HG02884 (cell line): Measurements from ENCODE around the gene TAS1R1.

Experiments
- ATAC-seq: cut with Tn5 transposase; IDR thresholded peaks from one replicate; pipeline ENCODE4 v1.9.1; 2021; ENCODE audit warnings: mild to moderate bottlenecking, moderate library complexity; ENCODE audit not compliant: unreplicated experiment

TAS1R1 gene

DNA sequence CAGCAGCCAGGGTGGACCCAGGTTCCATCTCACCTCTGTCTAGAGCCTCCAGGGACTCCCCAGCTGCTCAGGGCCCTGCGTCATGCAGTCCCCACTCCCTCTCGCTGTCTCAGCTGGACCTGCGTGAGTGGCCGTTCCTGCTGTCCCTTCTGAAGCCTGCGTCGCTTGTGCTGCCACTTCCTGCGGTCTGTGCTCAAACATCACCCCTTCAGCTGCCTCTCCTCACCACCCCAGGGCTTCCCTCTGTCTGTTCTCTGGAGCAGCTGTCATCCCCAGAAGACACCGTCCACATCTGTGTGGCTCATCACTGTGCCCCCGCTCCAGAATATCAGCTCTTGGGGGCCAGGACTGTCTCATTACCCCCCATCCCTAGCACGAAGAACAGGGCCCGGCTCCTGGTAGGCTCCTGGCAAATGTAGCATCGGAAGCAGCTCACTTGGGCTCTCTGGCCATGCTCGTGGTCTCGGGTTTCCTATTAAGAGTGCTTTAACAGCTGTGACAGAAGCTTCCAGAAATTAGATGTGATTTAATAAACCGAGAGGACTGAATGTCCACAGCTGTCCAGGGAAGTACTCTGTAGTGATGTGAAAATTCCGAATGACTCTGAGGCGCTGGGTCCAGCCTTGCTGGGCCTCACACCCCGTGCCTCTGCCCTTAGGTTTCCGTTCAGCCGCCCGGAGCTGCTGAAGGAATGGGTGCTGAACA is 72.9 kb downstream of the TAS1R1 start:
- no peak for ATAC-seq

DNA sequence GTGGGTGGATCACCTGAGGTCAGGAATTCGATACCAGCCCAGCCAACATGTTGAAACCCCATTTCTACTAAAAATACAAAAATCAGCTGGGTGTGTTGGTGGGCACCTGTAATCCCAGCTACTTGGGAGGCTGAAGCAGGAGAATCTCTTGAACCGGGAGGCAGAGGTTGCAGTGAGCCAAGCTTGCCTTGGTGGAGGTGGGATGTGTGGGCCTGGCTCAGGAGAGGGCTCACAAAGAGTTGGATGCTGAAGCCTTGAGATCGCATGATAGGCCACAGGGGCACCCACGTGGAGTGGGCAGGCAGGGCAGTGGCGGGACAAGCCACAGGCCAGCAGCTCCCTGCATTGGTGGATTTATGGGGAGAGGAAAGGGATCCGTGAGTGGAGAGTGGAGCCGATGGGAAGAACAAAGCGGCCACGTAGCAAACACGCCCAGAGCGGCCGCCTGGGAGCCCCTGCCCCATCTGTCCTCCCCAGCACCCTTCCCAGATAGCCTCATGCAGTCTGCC is 73.9 kb downstream of the TAS1R1 start:
- ATAC-seq = no peak
